HTERT RPE-1 (cell line): ENCODE measurements around the gene F12.

Experiments used
- in situ Hi-C: fragments of 300-500 bp; cut with MboI; formaldehyde crosslinking; loops from 4 replicates; pipeline ENCODE4 v1.14.3; 2020; ENCODE audit warnings: low sequenced_read_pairs

F12 gene

DNA sequence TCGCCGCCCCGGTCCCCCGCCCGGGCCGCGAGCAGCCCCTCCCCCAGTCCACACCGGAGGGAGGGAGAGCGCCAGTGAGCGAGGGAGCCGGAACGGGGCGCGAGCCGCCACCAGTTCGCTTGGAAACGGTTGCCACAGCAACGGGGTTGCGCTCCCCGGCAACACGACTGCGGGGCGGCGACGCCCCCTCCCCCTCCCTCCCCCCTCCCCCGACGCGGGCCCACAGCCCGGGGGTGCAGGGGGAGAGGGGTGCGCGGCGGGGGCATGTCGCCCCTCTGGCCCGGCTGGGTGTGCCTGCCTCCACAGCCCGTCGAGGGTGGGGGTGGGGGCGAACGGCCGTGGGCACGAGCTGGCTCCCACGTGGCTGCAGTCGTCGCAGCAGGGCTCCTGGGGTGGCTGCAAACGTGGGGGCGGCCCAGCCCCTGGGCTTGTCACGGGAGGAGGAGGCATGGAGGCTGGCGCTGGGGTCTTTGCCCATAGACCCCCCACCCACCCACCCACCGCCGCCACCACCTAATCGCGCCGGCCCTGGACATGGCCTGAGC, 37.8 kb upstream of the F12 start:
- in situ Hi-C loops = no loop called here

DNA sequence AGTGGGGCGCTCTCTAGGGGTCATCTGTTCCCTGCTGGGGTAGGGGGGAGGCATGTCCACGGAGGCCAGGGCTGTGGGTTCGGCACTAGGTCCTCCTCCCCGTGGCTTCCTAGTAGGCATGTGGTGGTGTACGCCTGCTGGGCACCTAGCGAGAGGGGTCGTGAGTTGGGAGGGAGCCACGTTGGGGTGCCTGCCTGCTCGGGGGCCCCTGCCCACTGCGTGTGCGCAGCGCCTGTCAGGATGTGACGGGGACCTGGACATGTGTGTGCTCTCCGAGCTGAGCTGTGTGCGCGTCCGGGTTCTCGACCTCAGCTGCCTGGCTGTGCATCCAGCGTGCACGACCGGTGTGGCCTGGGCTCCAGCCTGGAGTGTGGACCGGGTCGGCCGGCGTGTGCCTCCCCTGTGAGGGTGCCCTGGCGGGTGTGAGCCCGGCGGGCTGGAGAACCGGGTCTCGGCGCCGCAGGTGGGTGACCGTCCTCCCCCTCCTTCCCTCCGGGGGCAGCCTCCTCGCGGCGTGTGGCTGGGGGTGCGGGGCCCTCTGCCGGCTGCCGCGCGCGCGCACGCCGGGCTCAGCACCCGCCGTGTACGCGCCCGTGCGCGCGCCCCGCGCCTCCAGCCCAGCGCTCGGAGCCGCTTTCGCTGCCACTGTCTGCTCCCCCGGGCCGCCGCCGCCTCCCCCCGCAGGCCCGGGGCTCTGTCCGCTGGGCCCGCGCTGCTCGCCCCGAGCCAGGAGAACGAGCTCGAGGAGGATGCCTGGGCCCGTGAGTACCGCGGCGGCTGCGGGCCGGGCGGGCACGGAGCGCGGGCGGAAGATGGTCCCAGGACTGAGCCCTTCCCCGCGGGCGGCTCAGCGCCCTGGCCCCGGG, 37.1 kb upstream of the F12 start, which contains the start of gene PRR7:
Gene PRR7 (plus strand): TSS at position 615 of the 866 bp plus-strand sequence. CDS start 8,254 bp downstream, outside the sequence.
- in situ Hi-C loops = no loop called here

DNA sequence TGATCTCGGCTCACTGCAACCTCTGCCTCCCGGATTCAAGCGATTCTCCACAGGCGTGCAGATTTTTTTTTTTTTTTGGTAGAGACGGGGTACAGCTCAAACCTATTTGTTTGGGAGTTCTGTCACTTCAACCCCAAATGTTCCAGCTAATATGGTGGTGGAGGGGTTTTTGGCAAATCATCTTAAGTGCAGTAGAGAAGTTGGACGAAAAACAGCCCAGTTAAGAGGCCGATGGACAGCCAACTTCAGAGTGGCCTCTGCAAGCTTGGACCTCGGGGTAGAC, 36.5 kb upstream of the F12 start:
- in situ Hi-C loops = no loop called here

DNA sequence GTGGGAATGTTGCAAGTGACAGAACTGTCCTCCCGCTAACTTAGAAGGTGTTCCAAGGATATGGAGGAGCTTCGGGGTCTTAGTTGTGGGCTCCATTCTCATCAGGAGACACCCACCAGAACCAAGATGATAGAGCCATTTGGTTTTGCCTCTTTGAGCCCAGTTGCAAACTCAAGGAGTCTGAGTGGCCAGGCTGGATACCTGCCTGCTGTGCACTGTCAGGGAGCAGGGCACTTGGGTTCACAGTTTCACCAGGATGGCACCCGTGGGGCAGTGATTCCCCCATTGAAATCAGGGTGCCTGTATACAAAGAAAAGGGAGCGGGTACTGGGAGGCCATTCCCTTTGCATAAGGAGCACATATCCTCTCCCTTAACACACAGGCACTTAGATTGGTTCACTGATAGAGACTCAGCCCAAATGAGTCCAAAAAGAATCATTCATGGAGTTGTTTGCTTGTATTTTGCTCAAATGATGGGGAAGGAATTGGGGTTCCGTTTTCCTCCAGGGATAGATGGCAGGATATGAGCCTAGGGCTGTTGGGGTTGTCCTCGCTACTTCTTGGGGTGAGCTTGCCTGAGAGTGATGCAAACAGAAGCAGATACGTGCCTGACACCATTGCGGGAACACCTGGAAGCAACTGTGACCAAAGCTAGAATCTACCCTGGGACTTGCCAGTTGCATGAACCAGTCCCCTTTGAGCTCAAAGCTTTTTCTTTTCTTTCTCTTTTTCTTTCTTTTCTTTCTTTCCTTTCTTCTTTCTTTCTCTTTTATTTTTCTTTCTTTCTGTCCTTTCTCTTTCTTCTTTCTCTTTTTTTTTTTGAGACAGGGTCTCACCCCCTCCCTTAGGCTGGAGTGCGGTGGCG, 35.9 kb upstream of the F12 start:
- in situ Hi-C loops = no loop called here

DNA sequence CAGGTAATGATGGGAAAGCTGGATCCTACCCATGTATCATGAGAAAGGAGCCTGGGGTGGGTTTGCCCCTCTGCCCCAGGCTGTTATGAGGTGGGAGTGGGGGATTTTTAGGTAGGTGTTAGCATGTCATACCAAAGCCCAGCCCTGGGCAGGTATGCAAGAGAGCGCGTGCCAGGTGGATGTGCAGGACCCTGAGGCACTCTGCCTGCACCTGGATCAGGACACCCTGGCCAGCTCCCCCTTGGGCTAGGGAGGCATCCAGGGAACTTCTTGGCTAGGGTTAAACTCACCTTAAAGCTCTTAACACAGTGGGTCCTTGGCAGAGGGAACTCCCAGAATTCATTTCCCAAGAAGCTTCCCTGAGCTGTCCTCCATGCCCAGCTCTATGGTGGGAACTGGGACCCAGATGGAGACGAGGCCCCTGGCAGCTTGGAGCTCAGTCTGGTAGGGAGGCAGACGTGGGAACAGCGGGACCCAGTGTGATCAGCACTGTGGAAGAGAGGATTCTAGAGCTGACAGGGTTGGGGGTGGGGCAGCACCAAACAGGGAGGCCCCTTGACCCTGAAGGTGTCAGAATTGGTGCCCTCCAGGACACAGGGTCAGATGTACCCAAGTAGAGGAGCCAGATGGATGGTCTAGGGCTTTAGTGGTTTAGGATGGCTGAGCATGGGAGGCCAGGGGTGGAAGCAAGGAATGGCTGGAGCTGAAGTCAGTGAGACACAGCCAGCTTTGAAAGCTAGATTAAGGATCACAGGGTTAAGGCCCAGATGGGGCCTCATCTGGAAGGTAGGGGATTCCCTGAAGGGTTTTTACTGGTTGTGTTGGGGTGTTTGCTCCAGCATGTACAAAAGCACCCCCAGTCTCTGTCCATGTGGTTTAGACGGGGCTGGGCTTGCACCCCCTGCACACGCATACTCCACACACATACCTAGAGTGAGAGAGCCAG, 35.0 kb upstream of the F12 start:
- in situ Hi-C loops = no loop called here

DNA sequence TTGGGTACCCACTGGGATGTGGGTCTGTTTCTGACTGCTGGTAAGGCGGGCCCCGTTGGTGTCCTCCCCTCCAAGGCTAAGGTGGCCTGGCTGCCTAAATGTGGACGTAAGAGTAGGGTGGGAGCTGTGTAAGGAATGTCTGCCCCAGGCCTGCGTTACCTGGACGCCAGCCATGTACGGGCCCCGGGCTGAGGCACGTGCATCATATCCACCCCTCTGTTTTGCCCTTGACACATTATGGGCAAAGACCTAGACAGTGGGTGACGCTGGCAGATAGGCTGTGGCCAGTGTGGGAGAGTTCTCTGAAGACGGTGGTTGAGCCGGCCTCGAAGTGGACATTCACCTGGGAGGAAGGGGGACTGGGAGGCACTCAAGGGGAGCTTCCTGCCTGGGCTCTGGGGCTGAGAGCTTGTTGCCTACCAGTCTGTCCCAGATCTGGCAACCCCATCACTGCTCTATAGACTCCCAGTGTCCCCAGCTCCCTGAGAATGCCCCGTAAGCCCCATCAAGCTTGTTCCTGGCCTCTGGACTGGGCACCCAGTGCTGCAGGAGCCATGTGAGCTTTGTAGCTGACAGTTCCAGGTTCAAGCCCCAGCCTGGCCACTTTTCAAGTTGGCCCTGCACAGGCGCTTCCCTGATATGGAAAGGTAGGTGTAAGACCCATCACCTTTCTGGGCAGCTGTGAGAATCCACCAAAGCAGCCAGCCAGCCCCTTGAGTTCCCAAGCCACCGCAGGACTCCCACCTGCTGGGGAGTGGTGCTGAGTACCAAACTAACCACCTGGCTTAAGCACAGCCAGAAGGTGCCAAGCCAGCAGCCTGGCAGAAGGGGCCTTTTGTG, 34.0 kb upstream of the F12 start:
- in situ Hi-C loops = no loop called here

DNA sequence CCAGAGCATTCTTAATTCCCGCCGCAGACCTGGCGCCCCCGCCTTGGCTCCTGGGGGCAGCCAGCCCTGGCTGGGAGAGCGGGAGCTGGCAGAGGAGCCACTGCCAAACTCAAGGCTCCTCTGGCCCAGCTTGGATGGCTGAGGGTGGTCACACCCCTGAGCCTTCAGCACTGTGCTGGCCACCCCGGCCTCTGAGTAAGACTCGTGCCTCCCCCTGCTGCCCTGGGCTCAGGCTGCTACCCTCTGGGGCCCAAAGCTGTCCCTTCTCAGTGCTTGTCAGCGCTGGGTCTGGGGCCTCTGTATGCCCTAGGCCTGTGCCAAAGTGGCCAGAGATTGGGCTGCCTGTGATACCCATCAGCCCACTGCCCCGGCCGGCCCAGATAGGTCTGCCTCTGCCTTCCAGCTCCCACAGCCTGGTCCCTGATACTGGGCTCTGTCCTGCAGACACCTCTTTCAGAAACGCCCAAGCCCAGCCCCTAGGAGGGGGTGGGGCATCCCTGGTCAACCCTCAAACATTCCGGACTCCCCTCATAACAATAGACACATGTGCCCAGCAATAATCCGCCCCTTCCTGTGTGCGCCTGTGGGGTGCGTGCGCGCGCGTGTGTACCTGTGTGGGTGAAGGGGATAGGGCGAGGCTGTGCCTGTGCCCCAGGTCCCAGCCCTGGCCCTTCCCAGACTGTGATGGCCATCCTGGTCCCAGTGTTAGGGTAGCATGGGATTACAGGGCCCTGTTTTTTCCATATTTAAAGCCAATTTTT, 32.9 kb upstream of the F12 start:
- in situ Hi-C loops = no loop called here

DNA sequence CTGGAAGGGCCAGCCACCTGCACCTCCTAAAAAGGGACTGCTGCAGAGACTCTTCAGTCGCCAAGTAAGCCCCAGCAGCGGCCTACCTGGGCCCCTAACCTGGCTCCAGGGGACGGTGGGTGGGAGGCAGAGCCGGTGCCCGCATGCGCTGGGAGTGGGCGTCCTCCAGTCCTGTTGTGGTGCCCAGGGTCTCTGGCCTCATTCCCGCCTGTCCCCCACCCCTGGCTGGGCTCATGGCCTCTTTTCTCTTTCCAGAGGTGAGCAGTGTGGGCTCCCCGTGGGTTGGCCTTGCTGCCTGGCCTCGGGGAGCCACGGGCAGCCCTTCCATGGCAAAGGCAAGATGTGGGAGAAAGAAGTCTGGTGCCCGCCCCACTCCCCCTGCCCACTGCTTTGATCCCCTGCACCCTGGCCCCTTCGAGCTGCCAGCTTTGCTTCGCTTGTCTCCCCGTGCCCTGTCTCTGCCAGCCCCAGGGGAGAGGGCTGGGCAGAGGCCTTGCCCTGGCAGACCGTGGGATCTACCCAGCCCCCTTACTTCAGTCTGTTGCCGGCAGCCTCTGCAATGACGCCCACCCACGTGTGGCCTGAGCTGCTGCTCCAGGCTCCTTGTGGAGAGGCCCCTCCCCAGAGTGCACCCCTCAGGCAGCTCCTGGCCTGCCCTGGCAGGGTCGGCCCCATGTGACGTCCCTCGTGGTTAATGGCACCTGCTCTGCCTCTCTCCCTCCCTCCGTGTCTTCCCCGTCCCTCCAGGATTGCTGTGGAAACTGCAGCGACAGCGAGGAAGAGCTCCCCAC, 31.8 kb upstream of the F12 start:
- in situ Hi-C loops = no loop called here

DNA sequence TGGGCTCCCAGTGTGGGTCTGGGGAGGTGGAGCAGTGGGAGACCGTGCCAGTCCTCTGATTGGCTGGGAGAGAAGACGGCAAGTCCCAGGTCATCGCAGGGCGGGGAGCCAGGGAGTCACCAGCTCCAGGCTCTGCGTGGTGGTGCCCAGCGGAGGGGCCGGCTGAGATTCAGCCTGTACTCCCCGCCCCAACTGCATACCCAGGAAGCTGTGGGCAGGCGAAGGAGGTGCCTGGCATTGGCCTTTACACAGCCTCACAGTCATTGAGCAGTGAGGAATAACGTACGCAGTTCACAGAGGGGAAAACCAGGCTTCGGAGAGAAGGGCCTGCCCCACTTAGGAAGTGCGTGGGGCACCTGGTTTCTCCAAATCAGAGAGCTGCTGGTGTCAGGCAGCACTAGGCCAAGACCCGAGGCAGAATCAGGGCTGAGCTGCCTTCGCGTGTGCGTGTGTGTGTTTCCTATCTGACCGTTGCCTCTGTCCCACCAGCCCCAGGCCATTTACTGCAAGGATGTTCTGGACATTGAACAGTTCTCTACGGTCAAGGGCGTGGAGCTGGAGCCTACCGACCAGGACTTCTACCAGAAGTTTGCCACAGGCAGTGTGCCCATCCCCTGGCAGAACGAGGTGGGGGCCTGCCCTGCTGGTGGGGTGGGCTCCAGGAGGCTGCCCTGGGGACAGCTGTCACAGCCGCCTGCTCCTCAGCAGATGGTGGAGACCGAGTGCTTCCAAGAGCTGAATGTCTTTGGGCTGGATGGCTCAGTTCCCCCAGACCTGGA, 31.0 kb upstream of the F12 start:
- in situ Hi-C loops = no loop called here

DNA sequence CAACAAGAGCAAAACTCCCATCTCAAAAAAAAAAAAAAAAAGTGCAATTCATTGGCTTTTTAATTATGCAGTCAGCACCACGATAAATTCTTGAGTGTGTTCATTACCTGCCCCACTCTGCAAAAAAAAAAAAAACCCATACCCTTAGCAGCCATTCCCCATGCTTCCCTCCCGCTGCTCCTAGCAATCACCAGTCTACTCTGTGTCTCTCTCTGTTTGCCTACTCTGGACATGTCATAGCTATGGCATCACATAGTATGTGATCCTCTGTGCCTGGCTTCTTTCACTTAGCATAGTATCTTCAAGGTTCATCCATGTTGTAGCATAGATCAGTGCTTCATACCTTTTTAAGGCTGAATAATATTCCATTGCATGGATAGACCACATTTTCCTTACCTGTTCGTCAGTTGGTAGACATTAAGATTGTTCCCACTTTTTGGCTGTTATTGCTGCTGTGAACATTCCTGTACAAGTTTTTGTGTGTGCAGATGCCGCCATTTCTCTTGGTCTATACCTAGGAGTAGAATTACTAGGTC, 30.2 kb upstream of the F12 start:
- in situ Hi-C loops = no loop called here

DNA sequence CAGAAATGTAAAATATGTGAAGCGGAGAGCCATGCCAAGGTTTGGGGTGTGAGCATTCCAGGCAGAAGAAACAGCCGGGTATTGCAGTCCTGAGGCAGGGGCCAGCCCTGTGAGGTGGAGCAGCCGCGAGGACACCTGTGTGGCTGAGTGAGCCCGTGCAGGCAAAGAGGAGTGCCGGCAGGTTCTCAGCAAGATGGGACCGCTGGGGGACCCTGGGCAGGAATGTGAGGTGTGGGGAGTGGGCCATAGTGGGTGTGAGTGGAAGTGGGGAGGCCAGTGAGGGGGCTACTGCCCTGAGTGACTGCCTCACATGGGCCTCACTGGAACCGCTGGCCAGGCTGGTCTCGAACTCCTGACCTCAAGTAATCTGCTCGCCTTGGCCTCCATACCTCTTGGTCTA, 29.1 kb upstream of the F12 start:
- in situ Hi-C loops = no loop called here

DNA sequence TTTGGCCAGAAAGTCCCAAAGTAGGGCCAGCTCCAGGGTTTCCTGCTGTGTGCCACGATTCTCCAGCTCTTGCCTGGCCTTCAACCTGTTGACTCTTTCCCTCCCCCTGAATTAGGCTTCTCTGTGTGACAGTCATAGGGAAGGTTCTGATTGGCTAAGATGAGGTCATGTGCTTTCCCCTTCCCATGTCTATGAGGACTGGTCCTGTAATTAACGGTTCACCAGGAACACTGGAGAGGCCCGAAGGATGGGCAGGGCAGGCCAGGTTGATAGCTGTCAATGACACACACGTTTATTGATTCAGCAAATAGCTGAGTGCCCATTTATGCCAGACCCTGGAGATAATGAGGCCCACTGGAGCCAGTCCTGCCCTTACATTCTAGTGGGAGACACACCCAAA, 28.3 kb upstream of the F12 start:
- in situ Hi-C loops = no loop called here

DNA sequence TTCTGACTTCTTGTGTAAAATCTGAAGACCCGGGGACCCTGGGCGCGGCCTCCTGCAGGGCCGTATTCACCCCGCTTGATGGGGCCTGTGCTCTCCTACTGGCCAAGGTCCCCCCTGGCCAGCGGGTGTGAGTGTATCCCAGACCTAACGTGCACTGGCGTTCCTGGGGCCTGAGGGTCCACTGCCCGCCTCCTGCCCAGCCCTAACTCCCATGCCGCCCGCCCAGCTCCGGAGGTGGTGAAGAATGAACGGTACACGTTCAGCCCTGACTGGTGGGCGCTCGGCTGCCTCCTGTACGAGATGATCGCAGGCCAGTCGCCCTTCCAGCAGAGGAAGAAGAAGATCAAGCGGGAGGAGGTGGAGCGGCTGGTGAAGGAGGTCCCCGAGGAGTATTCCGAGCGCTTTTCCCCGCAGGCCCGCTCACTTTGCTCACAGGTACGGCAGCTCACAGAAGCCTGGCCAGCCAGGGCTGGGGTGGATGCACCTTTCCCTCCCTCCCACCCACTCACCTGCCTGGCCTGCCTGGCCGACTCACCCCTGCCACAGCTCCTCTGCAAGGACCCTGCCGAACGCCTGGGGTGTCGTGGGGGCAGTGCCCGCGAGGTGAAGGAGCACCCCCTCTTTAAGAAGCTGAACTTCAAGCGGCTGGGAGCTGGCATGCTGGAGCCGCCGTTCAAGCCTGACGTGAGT, 26.6 kb upstream of the F12 start:
- in situ Hi-C loops = no loop called here

DNA sequence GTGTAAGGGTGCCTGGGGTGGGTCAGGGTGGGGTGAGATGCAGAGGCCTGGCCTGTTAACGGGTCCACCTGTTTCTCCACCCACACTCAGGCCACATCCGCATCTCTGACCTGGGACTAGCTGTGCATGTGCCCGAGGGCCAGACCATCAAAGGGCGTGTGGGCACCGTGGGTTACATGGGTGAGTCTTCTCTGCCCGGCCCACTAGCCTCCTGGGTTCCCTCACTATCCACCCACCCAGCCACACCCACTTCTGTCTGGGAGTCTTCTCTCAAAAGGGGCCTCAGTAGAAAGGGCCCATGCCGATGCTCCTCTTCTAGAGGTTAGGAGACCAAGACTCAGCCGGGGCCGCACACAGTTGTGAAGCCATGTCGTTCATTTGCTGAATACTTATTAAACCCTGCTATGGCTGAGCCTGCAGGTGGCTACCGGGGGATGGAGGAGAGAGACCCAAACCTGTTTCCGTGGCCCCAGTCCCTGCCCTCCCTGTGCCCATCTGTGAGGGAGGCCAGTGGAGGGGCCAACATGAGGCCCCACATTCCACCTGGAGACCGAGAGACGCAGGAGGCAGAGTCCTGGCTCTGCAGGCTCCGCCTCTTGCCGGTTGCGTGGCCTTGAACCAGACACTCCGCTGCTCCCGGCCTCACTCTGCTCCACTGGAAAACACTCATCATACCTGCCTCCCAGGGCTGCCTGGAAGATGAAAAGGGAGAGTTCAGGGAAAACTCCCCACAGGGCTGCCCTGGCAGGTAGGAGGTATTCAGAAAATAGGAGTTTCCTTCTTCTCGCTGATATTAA, 25.8 kb upstream of the F12 start:
- in situ Hi-C loops = no loop called here

DNA sequence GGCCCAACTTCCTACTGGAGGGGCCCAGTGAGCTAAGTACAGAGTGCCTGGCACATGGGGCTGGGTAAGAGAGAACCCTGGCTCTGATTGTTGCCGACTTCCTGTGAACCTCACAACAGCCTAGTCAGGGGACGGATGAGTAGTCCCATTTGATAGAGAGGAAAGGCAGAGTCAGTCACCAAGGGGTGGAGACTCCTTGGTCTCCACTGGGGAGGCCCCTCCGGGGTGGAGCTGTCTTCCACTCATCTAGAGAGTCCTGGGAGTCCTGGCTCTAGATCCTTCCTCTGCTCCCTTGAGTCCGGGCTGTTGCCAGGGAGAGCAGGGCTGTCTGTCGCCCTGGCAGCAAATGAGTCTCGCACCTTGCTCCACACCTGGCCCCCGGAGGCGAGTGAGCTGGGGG, 25.1 kb upstream of the F12 start:
- in situ Hi-C loops = no loop called here

DNA sequence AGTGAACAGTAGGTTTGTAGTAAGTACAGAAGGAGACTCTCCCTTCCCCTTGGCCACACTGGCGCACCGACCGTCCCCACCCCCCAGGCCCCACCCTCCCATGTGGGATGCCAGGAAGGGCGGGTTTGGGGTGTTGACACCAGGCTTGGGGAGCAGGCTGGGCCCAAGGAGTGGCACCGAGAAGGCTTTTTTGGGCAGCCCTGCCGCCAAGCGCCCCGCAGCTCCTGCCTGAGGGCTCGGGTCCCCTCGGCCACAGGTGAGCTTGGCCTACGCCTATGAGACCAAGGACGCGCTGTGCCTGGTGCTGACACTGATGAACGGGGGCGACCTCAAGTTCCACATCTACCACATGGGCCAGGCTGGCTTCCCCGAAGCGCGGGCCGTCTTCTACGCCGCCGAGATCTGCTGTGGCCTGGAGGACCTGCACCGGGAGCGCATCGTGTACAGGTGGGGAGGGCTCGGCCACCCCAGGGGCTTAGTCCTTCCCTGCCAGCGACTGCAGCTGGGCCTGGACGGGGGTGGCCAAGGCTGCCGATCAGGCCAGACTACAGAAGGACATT, 24.4 kb upstream of the F12 start:
- in situ Hi-C loops = no loop called here
